Psoas muscle (tissue), 8 donors: ENCODE measurements around the gene HIPK3. TPM values are rescaled to one million over a fixed set of nuclear protein-coding genes. Genes with fewer than 3 reads are reported as not detected.
A peak's percentile ranks its signal among the peaks of the same experiment; 100 is the strongest.

Experiments used
- ATAC-seq, 4 donors: fragments of 200-7000 bp; cut with Tn5 transposase; one replicate each; pipeline ENCODE4 v1.9.1; 2020; ENCODE audit warnings: moderate library complexity in 3 of 4, mild to moderate bottlenecking in 2 of 4
- DNase-seq, 2 donors: peaks; one replicate each; pipeline ENCODE4 v3.0.0-alpha.2; 2020
- H3K27ac ChIP-seq: fragments of 200-600 bp; one replicate; pipeline ENCODE4 v1.8.0; 2022
- H3K27me3 ChIP-seq, 3 donors: fragments of 200-600 bp in 1 of 3; one replicate each; pipeline versions ENCODE4 v1.6.1 to v1.8.0; 2013 to 2022; ENCODE audit warnings: low read length in 2 of 3, mild to moderate bottlenecking in 2 of 3, moderate library complexity in 1 of 3; ENCODE audit not compliant: insufficient read depth in 3 of 3
- H3K36me3 ChIP-seq, 2 donors: fragments of 200-600 bp in 1 of 2; one replicate each; pipeline versions ENCODE4 v1.6.1 to v1.8.0; 2013 to 2022; ENCODE audit warnings: low read depth in 1 of 2, mild to moderate bottlenecking in 1 of 2, moderate library complexity in 1 of 2; ENCODE audit not compliant: insufficient read depth in 1 of 2
- H3K4me1 ChIP-seq: fragments of 200-600 bp; one replicate; pipeline ENCODE4 v1.8.0; 2022
- H3K4me3 ChIP-seq: fragments of 200-600 bp; one replicate; pipeline ENCODE4 v1.8.0; 2022; ENCODE audit warnings: mild to moderate bottlenecking
- H3K9me3 ChIP-seq: fragments of 200-600 bp; one replicate; pipeline ENCODE4 v1.8.0; 2022
- CTCF ChIP-seq: fragments of 200-600 bp; IDR thresholded peaks from one replicate; pipeline ENCODE4 v1.8.0; 2022; ENCODE audit warnings: antibody characterized with exemption
- WGBS, 3 donors: extraction: QIAGEN DNeasy Blood & Tissue Kit; methylation state at CpG; one replicate each; pipeline versions ENCODE4 v1.1.6 to v1.1.7; 2013; 5-methylcytosine and 5-hydroxymethylcytosine counted together
- intact Hi-C, 2 donors: fragments of 100-400 bp; cut with DNase I; formaldehyde crosslinking; loops; one replicate each; pipeline versions ENCODE4 v1.11.0 to v1.14.2; 2022
- polyA plus RNA-seq, 3 donors: library from polyadenylated mRNA; stranded (reverse); fragments of 200-250 nt; gene quantifications; one replicate each; pipeline ENCODE4 v1.2.3, GENCODE V29; 2013
- total RNA-seq, 4 donors: library from RNA; stranded (reverse); fragmentation: NEBNext Ultra II Directional in 2 of 4; extraction: Animal tissue kit (Norgen Biotek cat#: 25700) in 2 of 4; gene quantifications; one replicate each; pipeline versions ENCODE4 v1.2.1 to v1.2.4, GENCODE V29; 2021 to 2023
- donor health status: healthy with polysubstance abuse.
- donor health status: DM: no; HTN: no; CAD: no; lungs with moderate emphysema.
- donor health status: Bipolar disorder and iron deficiency.
- donor health status: healthy.
- donor health status: DM: yes; HTN: yes; CAD: no.
- donor health status: DM: no; HTN: no; CAD: no.
- donor health status: DM: no; HTN: no; CAD: no.
- donor health status: DM: yes; HTN: yes; CAD: no.

Gene HIPK3
- total and polyA plus RNA-seq, 7 donors, result 7.8 to 155 (median 119) TPM

GRCh38 chr11:33263549-33263948, 6.4 kb downstream of the HIPK3 start:
- Histone ChIP-seq H3K4me1 (peaks cover 75% of the 10 kb centered on the region), H3K4me3 (peak overlapping the region; percentile 19), H3K27ac (peak overlapping the region; percentile 100), H3K27me3 (no peaks in the 10 kb centered on the region), H3K36me3 (no peaks in the 10 kb centered on the region), H3K9me3 (no peaks in the 10 kb centered on the region)
- 43 to 70% (median 60%) methylated on average over 2 of the region's 2 CpGs for WGBS, 3 donors
- intact Hi-C loops, result no loop called here
- DNase-seq (no peak), ATAC-seq (no peak)
- TF ChIP-seq CTCF, result no peak

GRCh38 chr11:33264926-33265325, 7.7 kb downstream of the HIPK3 start:
- no peak for DNase-seq
- intact Hi-C loops, result no loop called here
- Histone ChIP-seq H3K4me3 (peak overlapping the region; percentile 19), H3K9me3 (no peaks in the 10 kb centered on the region), H3K27me3 (no peaks in the 10 kb centered on the region), H3K36me3 (no peaks in the 10 kb centered on the region), H3K4me1 (peaks cover 87% of the 10 kb centered on the region), H3K27ac (no peak overlapping the region)
- ATAC-seq, result no peak
- TF ChIP-seq CTCF, result no peak

GRCh38 chr11:33266393-33267215, 9.4 kb downstream of the HIPK3 start:
- no peak overlapping the region for H3K4me3 ChIP-seq
- TF ChIP-seq CTCF, result no peak
- H3K27ac ChIP-seq, result peak overlapping the region; percentile 11
- peak in 1 of 2 donors; percentile 44 for DNase-seq
- ATAC-seq, result peak in 2 of 4 donors; percentile 36 to 46
- no peaks in the 10 kb centered on the region for H3K36me3 ChIP-seq
- no peaks in the 10 kb centered on the region for H3K9me3 ChIP-seq
- intact Hi-C loops, result no loop called here
- peaks cover 84% of the 10 kb centered on the region for H3K4me1 ChIP-seq
- no peaks in the 10 kb centered on the region for H3K27me3 ChIP-seq
- 48 to 55% (median 54%) methylated on average over 8 of the region's 8 CpGs for WGBS, 3 donors

- TF ChIP-seq CTCF, result no peak
- H3K36me3 ChIP-seq, result no peaks in the 10 kb centered on the region
- H3K4me3 ChIP-seq, result no peak overlapping the region
- peak in 1 of 4 donors; percentile 22 for ATAC-seq
- H3K9me3 ChIP-seq, result no peaks in the 10 kb centered on the region
- 49 to 52% (median 50%) methylated on average over 4 of the region's 4 CpGs for WGBS, 3 donors
- peaks cover 75% of the 10 kb centered on the region for H3K4me1 ChIP-seq
- H3K27me3 ChIP-seq, result no peaks in the 10 kb centered on the region
- DNase-seq, result no peak
- intact Hi-C loops, result no loop called here
- no peak overlapping the region for H3K27ac ChIP-seq
Observed at GRCh38 chr11:33268945-33269540, 11.9 kb downstream of the HIPK3 start.
